HCT116 (cell line): ENCODE measurements around the gene DIP2C. TPM values are rescaled to one million over a fixed set of nuclear protein-coding genes. Genes with fewer than 3 reads are reported as not detected.

Experiments used
- ATAC-seq: fragments of 200-7000 bp; cut with Tn5 transposase; 2 replicates; pipeline ENCODE4 v1.9.1; 2020; ENCODE audit warnings: mild to moderate bottlenecking, moderate library complexity
- BruUV-seq: library from RNA; stranded (reverse); fragments of 400-500 nt; replicated peaks from 2 replicates; lab custom pipeline; 2021; lab: Mats Ljungman, UMichigan
- CTCF ChIA-PET: fragments of 300-600 bp; sonication (Branson Sonifier 250); formaldehyde crosslinking; loops from one replicate; lab custom pipeline; 2021; ENCODE audit warnings: antibody characterized with exemption; lab: Charles Lee
- POLR2A ChIA-PET: fragments of 300-600, 350-600 bp; sonication (Branson Sonifier 250); formaldehyde crosslinking; loops from one replicate; lab custom pipeline; 2021; ENCODE audit warnings: antibody characterized with exemption; lab: Charles Lee
- RAD21 ChIA-PET, 2 experiments: fragments of 300-600 bp; sonication (Branson Sonifier 250); formaldehyde crosslinking; loops; one replicate each; lab custom pipeline; 2023; ENCODE audit warnings: low total read pairs in 2 of 2; ENCODE audit not compliant: uncharacterized antibody in 2 of 2, unreplicated experiment in 2 of 2, low non-redundant PET in 1 of 2; lab: Charles Lee
- DNase-seq: peaks from one replicate; pipeline ENCODE4 v3.0.0-alpha.2; 2010; ENCODE audit warnings: low read depth, low spot score
- H2AFZ ChIP-seq: fragments of 200-600 bp; shearing (Covaris generic), sonication (generic); 2 replicates; pipeline ENCODE4 v1.6.1; 2017; ENCODE audit warnings: low read depth, mixed run types, mixed read lengths, antibody characterized with exemption, low read length; ENCODE audit not compliant: poor library complexity, severe bottlenecking
- H3K27ac ChIP-seq: 2 replicates; pipeline ENCODE4 v1.5.1; 2012; ENCODE audit warnings: low read depth, low read length
- H3K27me3 ChIP-seq: fragments of 200-600 bp; sonication (generic); 2 replicates; pipeline ENCODE4 v1.6.1; 2016; ENCODE audit warnings: mixed run types, low read length, mixed read lengths; ENCODE audit not compliant: insufficient read depth
- H3K36me3 ChIP-seq, 2 experiments: fragments of 200-500 bp in 1 of 2; fragments of 200-600 bp in 1 of 2; sonication (Bioruptor generic) in 1 of 2; sonication (generic) in 1 of 2; 2 replicates each; pipeline versions ENCODE4 v1.5.1 to v1.6.1; 2014 to 2016; ENCODE audit warnings: low read length in 2 of 2, inconsistent platforms in 1 of 2, mixed read lengths in 1 of 2, mixed run types in 1 of 2; ENCODE audit not compliant: insufficient read depth in 2 of 2, control insufficient read depth in 1 of 2
- H3K4me1 ChIP-seq, 2 experiments: fragments of 200-600 bp in 1 of 2; sonication (generic) in 1 of 2; 2 replicates each; pipeline versions ENCODE4 v1.5.1 to v1.6.1; 2012 to 2017; ENCODE audit warnings: low read length in 2 of 2, inconsistent platforms in 1 of 2, mild to moderate bottlenecking in 1 of 2, mixed read lengths in 1 of 2, mixed run types in 1 of 2, moderate library complexity in 1 of 2; ENCODE audit not compliant: insufficient read depth in 2 of 2, control insufficient read depth in 1 of 2
- H3K4me2 ChIP-seq: fragments of 200-600 bp; sonication (generic); 2 replicates; pipeline ENCODE4 v1.6.1; 2017; ENCODE audit warnings: mixed run types, low read length, mixed read lengths
- H3K4me3 ChIP-seq, 2 experiments: fragments of 200-600 bp in 1 of 2; sonication (generic) in 1 of 2; replicated peaks in 1 of 2; 2 replicates each; pipeline ENCODE4 v1.5.1; 2011 to 2016; ENCODE audit warnings: low read length in 2 of 2, control low read depth in 1 of 2, low read depth in 1 of 2, mild to moderate bottlenecking in 1 of 2, mixed read lengths in 1 of 2, mixed run types in 1 of 2
- H3K79me2 ChIP-seq: fragments of 200-600 bp; sonication (generic); 2 replicates; pipeline ENCODE4 v1.6.1; 2017; ENCODE audit warnings: mild to moderate bottlenecking, mixed run types, low read length, moderate library complexity, mixed read lengths; ENCODE audit not compliant: insufficient read depth
- H3K9ac ChIP-seq: fragments of 200-600 bp; sonication (generic); 2 replicates; pipeline ENCODE4 v1.6.1; 2016; ENCODE audit warnings: low read length, mixed read lengths
- H3K9me2 ChIP-seq: fragments of 200-600 bp; sonication (generic), shearing (Covaris generic); 2 replicates; pipeline ENCODE4 v1.6.1; 2017; ENCODE audit warnings: mixed run types, mild to moderate bottlenecking, moderate library complexity; ENCODE audit not compliant: insufficient read depth
- H3K9me3 ChIP-seq, 2 experiments: fragments of 200-500 bp in 1 of 2; fragments of 200-600 bp in 1 of 2; sonication (Bioruptor generic) in 1 of 2; sonication (generic) in 1 of 2; 2 replicates each; pipeline ENCODE4 v1.6.1; 2014 to 2017; ENCODE audit warnings: low read length in 2 of 2, mixed read lengths in 2 of 2, inconsistent platforms in 1 of 2, low read depth in 1 of 2, mild to moderate bottlenecking in 1 of 2, mixed run types in 1 of 2, moderate library complexity in 1 of 2; ENCODE audit not compliant: control insufficient read depth in 1 of 2, insufficient read depth in 1 of 2
- H4K20me1 ChIP-seq: fragments of 200-600 bp; sonication (generic), shearing (Covaris generic); 2 replicates; pipeline ENCODE4 v1.6.1; 2017; ENCODE audit warnings: mixed run types, mild to moderate bottlenecking, moderate library complexity; ENCODE audit not compliant: insufficient read depth
- CBX3 ChIP-seq: IDR thresholded peaks from 2 replicates; pipeline ENCODE4 v1.6.1; 2012; ENCODE audit warnings: low read depth
- CEBPB ChIP-seq: IDR thresholded peaks from 2 replicates; pipeline ENCODE4 v1.6.1; 2012; ENCODE audit warnings: low read depth
- CTCF ChIP-seq, 3 experiments: fragments of 200-600 bp in 1 of 3; sonication (generic) in 1 of 3; IDR thresholded peaks in 2 of 3; conservative IDR thresholded peaks in 1 of 3; 2 replicates each; pipeline ENCODE4 v1.5.1; 2012 to 2017; ENCODE audit warnings: low read depth in 2 of 3, low read length in 2 of 3, antibody characterized with exemption in 1 of 3, borderline replicate concordance in 1 of 3, control low read depth in 1 of 3, mild to moderate bottlenecking in 1 of 3, mixed read lengths in 1 of 3, mixed run types in 1 of 3, moderate library complexity in 1 of 3; ENCODE audit not compliant: insufficient read depth in 1 of 3
- EZH2 ChIP-seq: fragments of 200-600 bp; sonication (generic); IDR thresholded peaks from 2 replicates; pipeline ENCODE4 v1.6.1; 2017; ENCODE audit warnings: antibody characterized with exemption, mixed run types
- MAX ChIP-seq: IDR thresholded peaks from 2 replicates; pipeline ENCODE4 v1.6.1; 2012
- RAD21 ChIP-seq: IDR thresholded peaks from 2 replicates; pipeline ENCODE4 v1.6.1; 2012; ENCODE audit warnings: low read depth, mild to moderate bottlenecking
- REST ChIP-seq: IDR thresholded peaks from 2 replicates; pipeline ENCODE4 v1.6.1; 2012; ENCODE audit warnings: low read depth
- SIN3A ChIP-seq: IDR thresholded peaks from 2 replicates; pipeline ENCODE4 v1.6.1; 2012; ENCODE audit warnings: low read depth
- SP1 ChIP-seq: IDR thresholded peaks from 2 replicates; pipeline ENCODE4 v1.6.1; 2012; ENCODE audit warnings: low read depth
- SRF ChIP-seq: IDR thresholded peaks from 2 replicates; pipeline ENCODE4 v1.6.1; 2012; ENCODE audit warnings: low read depth
- TCF7L2 ChIP-seq: IDR thresholded peaks from 2 replicates; pipeline ENCODE4 v1.7.0; 2011; ENCODE audit warnings: borderline replicate concordance, inconsistent platforms; ENCODE audit not compliant: insufficient read depth, insufficient read length; ENCODE audit errors: extremely low read depth
- YY1 ChIP-seq: IDR thresholded peaks from 2 replicates; pipeline ENCODE4 v1.6.1; 2011; ENCODE audit warnings: low read length, low read depth, moderate library complexity, mild to moderate bottlenecking; ENCODE audit not compliant: insufficient replicate concordance; ENCODE audit errors: extremely low read depth
- ZBTB33 ChIP-seq: IDR thresholded peaks from 2 replicates; pipeline ENCODE4 v1.6.1; 2011; ENCODE audit warnings: mild to moderate bottlenecking, low read length, moderate library complexity; ENCODE audit not compliant: insufficient replicate concordance; ENCODE audit errors: extremely low read depth
- ZFX ChIP-seq: fragments of 450-650 bp; IDR thresholded peaks from 2 replicates; pipeline ENCODE4 v1.6.1; 2017
- intact Hi-C: fragments of 100-400 bp; cut with micrococcal nuclease; formaldehyde crosslinking; loops from 2 replicates; pipeline ENCODE4 v1.10.0; 2022
- total RNA-seq: library from RNA; stranded (reverse); gene quantifications from one replicate; pipeline ENCODE4 v1.2.1, GENCODE V29; 2021; ENCODE audit not compliant: unreplicated experiment

The DIP2C gene
- total RNA-seq, 1 experiment from 2014 or later, result 15.4 TPM

GRCh38 chr10:306007-306674 is 383.3 kb downstream of the DIP2C start:
- Histone ChIP-seq H3K4me1 (no peaks in the 10 kb centered on the region), H3K79me2 (no peaks in the 10 kb centered on the region), H3K27me3 (no peaks in the 10 kb centered on the region), H3K9me2 (no peaks in the 10 kb centered on the region), H3K9me3 (no peaks in the 10 kb centered on the region), H3K4me2 (no peak overlapping the region), H3K36me3 (no peaks in the 10 kb centered on the region; a peak in 1 of 4 replicates), H3K27ac (no peak overlapping the region), H3K4me3 (no peak overlapping the region), H2AFZ (no peak overlapping the region), H3K9ac (no peak overlapping the region), H4K20me1 (no peaks in the 10 kb centered on the region)
- no TSS peak for BruUV-seq
- POLR2A ChIA-PET, result no interaction called here
- intact Hi-C loops, result no loop called here
- RAD21 ChIA-PET, result no interaction called here
- DNase-seq (no peak), ATAC-seq (no peak)
- TF ChIP-seq TCF7L2 (no peak), SP1 (no peak), MAX (no peak), YY1 (no peak), SRF (no peak), ZBTB33 (no peak), CEBPB (no peak), CTCF (IDR thresholded peaks at IDR 0.05 in 2 of 3, conservative IDR thresholded peaks at IDR 0.05 in 1 of 3; ENCODE audit: borderline replicate concordance in 1 of 3, insufficient read depth in 1 of 3, low read depth in 2 of 3, low read length in 2 of 3) (no peak), EZH2 (no peak), CBX3 (no peak), ZFX (no peak), RAD21 (no peak), SIN3A (no peak), REST (no peak)
- CTCF ChIA-PET, result no interaction called here
